HepG2 (cell line): ENCODE data around the gene SMCO4. TPM values are rescaled to one million over a fixed set of nuclear protein-coding genes. Genes with fewer than 3 reads are reported as not detected.

Experiments used
- AHDC1 ChIP-seq: sonication (generic); formaldehyde crosslinking; IDR thresholded peaks from 2 replicates; pipeline ENCODE4 v1.5.1; 2020; ENCODE audit warnings: mild to moderate bottlenecking, missing genetic modification reagents, borderline replicate concordance
- AHR ChIP-seq: IDR thresholded peaks from 2 replicates; pipeline ENCODE4 v1.6.1; 2018; ENCODE audit warnings: missing genetic modification reagents, missing compliant biosample characterization
- ARHGAP35 ChIP-seq: sonication (generic); formaldehyde crosslinking; IDR thresholded peaks from 2 replicates; pipeline ENCODE4 v1.9.0; 2022; ENCODE audit warnings: mild to moderate bottlenecking, inconsistent platforms, moderate library complexity, missing genetic modification reagents, borderline replicate concordance
- ARID5B ChIP-seq: IDR thresholded peaks from 2 replicates; pipeline ENCODE4 v1.4.0; 2020; ENCODE audit warnings: mild to moderate bottlenecking, missing genetic modification reagents
- FIP1L1 ChIP-seq: fragments of 200-400 bp; formaldehyde crosslinking; IDR thresholded peaks from 2 replicates; pipeline ENCODE4 v1.6.1; 2018; ENCODE audit warnings: low read depth, mild to moderate bottlenecking, low read length, moderate library complexity, borderline replicate concordance; ENCODE audit not compliant: insufficient read depth
- GABPB1 ChIP-seq: IDR thresholded peaks from 2 replicates; pipeline ENCODE4 v1.6.1; 2016; ENCODE audit warnings: mild to moderate bottlenecking, missing genetic modification reagents, moderate library complexity, missing compliant biosample characterization
- HMG20A ChIP-seq: IDR thresholded peaks from 2 replicates; pipeline ENCODE4 v1.6.1; 2016; ENCODE audit warnings: borderline replicate concordance
- JUND ChIP-seq: sonication (generic); formaldehyde crosslinking; IDR thresholded peaks from 2 replicates; pipeline ENCODE4 v1.8.0; 2022; ENCODE audit warnings: mild to moderate bottlenecking, missing genetic modification reagents
- NONO ChIP-seq, 2 experiments: fragments of 450-650 bp in 1 of 2; sonication (generic) in 1 of 2; formaldehyde crosslinking in 1 of 2; IDR thresholded peaks in 1 of 2; conservative IDR thresholded peaks in 1 of 2; 2 replicates each; pipeline versions ENCODE4 v1.6.1 to v1.8.0; 2017 to 2022; ENCODE audit warnings: mild to moderate bottlenecking in 1 of 2, missing genetic modification reagents in 1 of 2, moderate library complexity in 1 of 2
- SMYD3 ChIP-seq: sonication (generic); formaldehyde crosslinking; IDR thresholded peaks from 2 replicates; pipeline ENCODE4 v1.8.1; 2023; ENCODE audit warnings: mild to moderate bottlenecking, missing genetic modification reagents
- TBX2 ChIP-seq: sonication (generic); formaldehyde crosslinking; IDR thresholded peaks from 2 replicates; pipeline ENCODE4 v1.5.0; 2020; ENCODE audit warnings: missing genetic modification reagents, mild to moderate bottlenecking, borderline replicate concordance
- UBTF ChIP-seq: sonication (generic); formaldehyde crosslinking; IDR thresholded peaks from 2 replicates; pipeline ENCODE4 v1.4.0; 2020; ENCODE audit warnings: mild to moderate bottlenecking, missing genetic modification reagents
- ZNF264 ChIP-seq: sonication (generic); formaldehyde crosslinking; IDR thresholded peaks from 2 replicates; pipeline ENCODE4 v1.4.0; 2020; ENCODE audit warnings: missing genetic modification reagents
- polyA plus RNA-seq, 8 experiments: library from polyadenylated mRNA; depleted of rRNA in 3 of 8; stranded (reverse) in 7 of 8; unstranded in 1 of 8; fragments of >200 nt; fragmentation: Illumina TruSeq in 4 of 8; extraction: Trizol in 4 of 8; gene quantifications; 2 replicates each; pipeline versions ENCODE4 v1.2.1 to v1.2.3, GENCODE V29; 2011 to 2016; ENCODE audit warnings: low read depth in 4 of 8, missing spikeins in 1 of 8, mixed read lengths in 1 of 8; ENCODE audit not compliant: insufficient read depth in 1 of 8
- total RNA-seq, 5 experiments: library from RNA; depleted of rRNA; stranded (reverse); fragments of >200 nt; fragmentation: Illumina TruSeq; extraction: Trizol; gene quantifications; 2 replicates each; pipeline ENCODE4 v1.2.3, GENCODE V29; 2016; ENCODE audit warnings: low read depth in 1 of 5
- TF ChIP-seq, protein P1 (sequence below): sonication (generic); formaldehyde crosslinking; IDR thresholded peaks from 2 replicates; pipeline ENCODE4 v1.4.0; 2020; ENCODE audit warnings: mild to moderate bottlenecking, missing genetic modification reagents

The SMCO4 gene
- total and polyA plus RNA-seq, 2 of the 13 experiments (the other 11 are each of a cell fraction or from before 2014, with no cell fraction given) = 10.6 to 28.5 TPM

DNA sequence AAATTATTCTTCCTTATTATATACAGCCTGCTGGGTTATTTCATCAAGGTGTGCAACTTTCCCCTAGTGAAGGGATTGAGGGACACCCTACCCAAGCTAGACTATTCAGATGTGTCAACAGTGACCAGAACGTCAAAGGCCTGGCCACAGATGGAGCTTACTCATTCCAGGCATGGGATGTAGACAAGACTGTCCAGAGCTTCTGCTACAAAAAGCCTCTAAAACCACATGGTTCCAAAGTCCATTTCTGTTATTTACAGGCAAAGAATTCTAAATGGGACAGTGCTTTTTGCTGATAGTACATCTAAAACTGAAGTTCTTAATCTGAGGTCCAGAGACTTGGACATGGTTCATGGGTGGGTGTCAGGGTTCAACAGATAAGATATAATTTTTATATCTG, 9.7 kb upstream of the SMCO4 start (continued):
- TF ChIP-seq ARID5B (CRISPR knock-in tag) (peak; percentile 74), AHDC1 (CRISPR knock-in tag) (peak; percentile 47; the same call in 1 of the 2 replicates), ARHGAP35 (CRISPR knock-in tag) (no peak), HMG20A (CRISPR knock-in tag) (peak; percentile 69; the same call in 1 of the 2 replicates), TBX2 (CRISPR knock-in tag) (peak; percentile 24; the same call in 1 of the 2 replicates), UBTF (CRISPR knock-in tag) (no peak), SMYD3 (CRISPR knock-in tag) (no peak), FIP1L1 (no peak), ZNF264 (CRISPR knock-in tag) (0 out of 2 replicates have a peak, but pooled peaks have one; percentile 21), JUND (CRISPR knock-in tag) (no peak), NONO (IDR thresholded peaks at IDR 0.05) (no peak), NONO (CRISPR knock-in tag; conservative IDR thresholded peaks at IDR 0.05) (no peak), AHR (CRISPR knock-in tag) (no peak), GABPB1 (CRISPR knock-in tag) (no peak)
- TF ChIP-seq, protein P1, sequence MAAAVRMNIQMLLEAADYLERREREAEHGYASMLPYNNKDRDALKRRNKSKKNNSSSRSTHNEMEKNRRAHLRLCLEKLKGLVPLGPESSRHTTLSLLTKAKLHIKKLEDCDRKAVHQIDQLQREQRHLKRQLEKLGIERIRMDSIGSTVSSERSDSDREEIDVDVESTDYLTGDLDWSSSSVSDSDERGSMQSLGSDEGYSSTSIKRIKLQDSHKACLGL (CRISPR knock-in tag) = no peak
